ENCODE data around the gene SCYGR7. TPM values are rescaled to one million over a fixed set of nuclear protein-coding genes. Genes with fewer than 3 reads are reported as not detected.

SCYGR7 gene, protein sequence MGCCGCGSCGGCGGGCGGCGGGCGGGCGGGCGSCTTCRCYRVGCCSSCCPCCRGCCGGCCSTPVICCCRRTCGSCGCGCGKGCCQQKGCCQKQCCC
- total RNA-seq (not detected), polyA plus RNA-seq (not detected)

DNA sequence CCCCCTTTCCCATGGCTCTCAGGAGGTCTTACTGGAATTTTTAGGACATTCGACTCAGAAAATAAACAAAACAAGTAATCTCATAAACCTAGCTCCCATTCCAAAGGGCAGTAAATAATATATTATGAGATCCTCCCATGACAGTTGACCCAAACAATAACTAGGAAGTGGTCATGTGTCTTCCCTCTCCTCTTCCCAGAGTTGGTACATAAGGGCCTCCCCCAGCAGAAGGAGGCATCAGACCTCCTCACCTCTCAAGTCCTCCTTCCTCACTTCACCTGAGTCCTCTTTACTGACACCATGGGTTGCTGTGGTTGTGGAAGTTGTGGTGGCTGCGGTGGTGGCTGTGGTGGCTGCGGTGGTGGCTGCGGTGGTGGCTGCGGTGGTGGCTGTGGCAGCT lies at the start of gene SCYGR7:
TSS of gene SCYGR7 (plus strand) at position 301 of the 400 bp plus-strand sequence. CDS start at position 301, 0 bp downstream.
- Histone ChIP-seq H3K4me3 (ENCODE audit: low read depth, low read length) (no peak within 1 kb of the TSS), H3K27ac (ENCODE audit: low read depth) (no peak within 1 kb of the TSS), H3K36me3 (ENCODE audit: insufficient read depth) (no peaks in the 10 kb centered on the region)

DNA sequence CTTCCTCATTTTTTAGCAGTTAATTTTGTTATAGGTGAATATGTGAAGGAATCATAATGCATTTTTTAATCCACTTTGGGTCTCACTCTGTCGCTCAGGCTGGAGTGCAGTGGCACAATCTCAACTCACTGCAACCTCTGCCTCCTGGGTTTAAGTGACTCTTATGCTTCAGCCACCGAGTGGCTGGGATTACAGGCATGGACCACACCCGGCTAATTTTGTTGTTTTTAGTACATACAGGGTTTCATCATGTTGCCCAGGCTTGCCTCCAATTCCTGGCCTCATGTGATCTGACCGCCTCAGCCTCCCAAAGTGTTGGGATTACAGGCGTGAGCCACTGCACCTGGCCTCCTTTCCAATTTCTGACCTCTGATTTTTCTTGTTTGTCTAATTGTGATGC lies 43.9 kb upstream of the SCYGR7 start:
- DNase-seq (ENCODE audit: extremely low spot score), result no peak
- H3K4me1 ChIP-seq (ENCODE audit: insufficient read depth), result no peaks in the 10 kb centered on the region
- H3K36me3 ChIP-seq (ENCODE audit: insufficient read depth), result no peaks in the 10 kb centered on the region
- H3K27ac ChIP-seq (ENCODE audit: low read depth), result no peak overlapping the region
- no peak overlapping the region for H3K4me3 ChIP-seq (ENCODE audit: low read depth, low read length)
- 78% methylated on average over 5 of the region's 5 CpGs for WGBS

More for the DNA sequence above, at the start of gene SCYGR7:
- 85% methylated on average over 5 of the region's 5 CpGs for WGBS
- DNase-seq (ENCODE audit: extremely low spot score), result no peak
- H3K4me1 ChIP-seq (ENCODE audit: insufficient read depth), result no peaks in the 10 kb centered on the region

DNA sequence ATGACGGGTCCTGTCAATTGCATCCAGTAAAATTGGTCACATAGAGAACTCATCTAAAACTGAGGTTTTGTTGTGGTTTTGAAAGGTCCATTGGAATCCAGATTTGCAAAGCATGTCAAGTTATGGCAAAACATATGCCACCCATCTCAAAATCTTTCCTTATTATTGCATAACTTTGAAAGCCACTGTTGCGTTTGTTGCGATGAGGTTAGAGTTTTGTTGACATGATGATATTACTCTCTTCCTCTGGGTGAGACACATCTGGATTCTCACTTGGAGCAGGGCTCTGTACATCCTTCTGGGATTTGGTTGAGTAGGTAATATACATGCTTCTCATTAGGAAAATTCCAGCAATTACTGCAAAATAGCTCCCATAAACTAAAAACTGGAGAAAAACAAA lies 40.9 kb upstream of the SCYGR7 start:
- DNase-seq (ENCODE audit: extremely low spot score), result no peak
- WGBS, result 76% methylated on average over 3 of the region's 3 CpGs
- Histone ChIP-seq H3K36me3 (ENCODE audit: insufficient read depth) (no peaks in the 10 kb centered on the region), H3K4me1 (ENCODE audit: insufficient read depth) (no peaks in the 10 kb centered on the region), H3K27ac (ENCODE audit: low read depth) (no peak overlapping the region), H3K4me3 (ENCODE audit: low read depth, low read length) (no peak overlapping the region)

- DNase-seq (ENCODE audit: extremely low spot score), result no peak
- 47% methylated on average over 2 of the region's 2 CpGs for WGBS
Observed at GRCh38 chr2:227696990-227697679, 31.0 kb upstream of the SCYGR7 start.

GRCh38 chr2:227701556-227701955 lies 26.6 kb upstream of the SCYGR7 start:
- 55% methylated on average over 3 of the region's 3 CpGs for WGBS
- DNase-seq (ENCODE audit: extremely low spot score), result no peak
- no peak overlapping the region for H3K4me3 ChIP-seq (ENCODE audit: low read depth, low read length)
- H3K4me1 ChIP-seq (ENCODE audit: insufficient read depth), result no peaks in the 10 kb centered on the region
- no peak overlapping the region for H3K27ac ChIP-seq (ENCODE audit: low read depth)
- H3K36me3 ChIP-seq (ENCODE audit: insufficient read depth), result peaks cover 2% of the 10 kb centered on the region

More at GRCh38 chr2:227696990-227697679, 31.0 kb upstream of the SCYGR7 start:
- no peaks in the 10 kb centered on the region for H3K4me1 ChIP-seq (ENCODE audit: insufficient read depth)
- no peak overlapping the region for H3K27ac ChIP-seq (ENCODE audit: low read depth)
- H3K36me3 ChIP-seq (ENCODE audit: insufficient read depth), result no peaks in the 10 kb centered on the region
- no peak overlapping the region for H3K4me3 ChIP-seq (ENCODE audit: low read depth, low read length)

DNA sequence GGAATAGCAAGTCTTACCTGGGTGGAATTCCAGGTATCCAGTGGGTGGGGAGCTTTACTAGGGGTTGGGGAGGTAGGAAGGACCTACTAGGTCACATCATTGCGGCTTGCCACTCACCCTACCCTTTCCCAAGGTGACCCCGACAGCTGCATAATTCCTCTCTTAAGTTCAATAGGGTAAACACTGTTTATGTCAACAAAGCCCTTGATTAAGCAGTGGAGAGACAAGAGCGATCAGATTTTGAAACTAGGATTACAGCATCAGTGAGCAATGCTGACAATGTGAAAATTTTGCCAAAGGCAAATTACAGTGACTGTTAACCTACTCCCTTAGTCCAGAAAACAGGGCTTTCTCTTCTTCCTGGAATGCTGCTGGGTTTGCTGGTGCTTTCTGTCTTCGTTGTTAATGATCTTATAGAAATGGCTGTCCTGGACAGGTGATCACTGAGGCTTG lies 24.8 kb upstream of the SCYGR7 start:
- no peaks in the 10 kb centered on the region for H3K4me1 ChIP-seq (ENCODE audit: insufficient read depth)
- peaks cover 2% of the 10 kb centered on the region for H3K36me3 ChIP-seq (ENCODE audit: insufficient read depth)
- H3K4me3 ChIP-seq (ENCODE audit: low read depth, low read length), result no peak overlapping the region
- 46% methylated on average over 4 of the region's 4 CpGs for WGBS
- no peak for DNase-seq (ENCODE audit: extremely low spot score)
- H3K27ac ChIP-seq (ENCODE audit: low read depth), result no peak overlapping the region

DNA sequence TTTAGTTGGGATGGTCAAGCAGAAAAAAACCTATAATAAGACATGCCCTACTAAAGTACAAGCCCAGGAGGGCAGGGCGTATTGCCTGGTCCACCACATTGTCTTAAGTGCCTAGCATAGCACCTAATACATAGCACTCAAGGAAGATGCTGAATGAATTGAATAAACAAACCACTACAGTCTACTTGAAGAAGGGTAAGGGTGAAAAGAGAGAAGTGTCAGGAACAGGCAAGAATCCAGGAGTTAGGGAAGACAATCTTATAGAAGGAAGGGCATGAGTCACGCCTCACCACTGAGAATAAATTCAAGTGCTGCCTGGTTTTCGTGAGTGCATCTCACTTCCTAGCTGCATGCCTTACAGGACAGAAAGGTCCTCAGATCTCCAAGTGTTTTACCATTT lies 24.2 kb upstream of the SCYGR7 start:
- DNase-seq (ENCODE audit: extremely low spot score), result no peak

DNA sequence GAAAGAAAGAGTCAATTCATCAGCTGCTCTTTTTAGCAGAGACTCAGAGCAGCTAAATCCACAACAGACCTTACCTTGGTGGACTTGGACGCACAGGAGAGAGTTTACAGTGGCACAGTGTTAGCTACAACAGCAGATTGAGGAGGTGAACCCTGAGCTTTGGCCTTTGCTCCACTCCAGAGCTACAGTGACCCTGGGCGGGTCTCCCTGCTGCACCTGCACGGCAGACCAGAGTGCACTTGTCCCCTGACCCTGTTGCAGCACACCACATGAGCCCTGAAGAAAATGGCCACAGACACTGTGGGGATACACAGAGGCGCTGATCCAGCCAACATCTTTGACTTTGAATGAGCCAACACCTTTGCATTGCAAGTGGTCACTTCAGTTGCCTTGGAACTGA lies 21.3 kb upstream of the SCYGR7 start:
- no peaks in the 10 kb centered on the region for H3K4me1 ChIP-seq (ENCODE audit: insufficient read depth)
- peaks cover 2% of the 10 kb centered on the region for H3K36me3 ChIP-seq (ENCODE audit: insufficient read depth)
- DNase-seq (ENCODE audit: extremely low spot score), result no peak
- 89% methylated on average over 4 of the region's 4 CpGs for WGBS
- no peak overlapping the region for H3K4me3 ChIP-seq (ENCODE audit: low read depth, low read length)
- H3K27ac ChIP-seq (ENCODE audit: low read depth), result no peak overlapping the region

More for the DNA sequence above, 24.2 kb upstream of the SCYGR7 start:
- Histone ChIP-seq H3K27ac (ENCODE audit: low read depth) (no peak overlapping the region), H3K36me3 (ENCODE audit: insufficient read depth) (peaks cover 2% of the 10 kb centered on the region), H3K4me1 (ENCODE audit: insufficient read depth) (no peaks in the 10 kb centered on the region), H3K4me3 (ENCODE audit: low read depth, low read length) (no peak overlapping the region)
- WGBS, result 79% methylated on average over 3 of the region's 3 CpGs

- no peak for DNase-seq (ENCODE audit: extremely low spot score)
- Histone ChIP-seq H3K4me3 (ENCODE audit: low read depth, low read length) (no peak overlapping the region), H3K4me1 (ENCODE audit: insufficient read depth) (no peaks in the 10 kb centered on the region), H3K36me3 (ENCODE audit: insufficient read depth) (peaks cover 2% of the 10 kb centered on the region), H3K27ac (ENCODE audit: low read depth) (no peak overlapping the region)
- WGBS, result 88% methylated on average over 6 of the region's 6 CpGs
Observed at GRCh38 chr2:227707390-227707789, 20.7 kb upstream of the SCYGR7 start.

DNA sequence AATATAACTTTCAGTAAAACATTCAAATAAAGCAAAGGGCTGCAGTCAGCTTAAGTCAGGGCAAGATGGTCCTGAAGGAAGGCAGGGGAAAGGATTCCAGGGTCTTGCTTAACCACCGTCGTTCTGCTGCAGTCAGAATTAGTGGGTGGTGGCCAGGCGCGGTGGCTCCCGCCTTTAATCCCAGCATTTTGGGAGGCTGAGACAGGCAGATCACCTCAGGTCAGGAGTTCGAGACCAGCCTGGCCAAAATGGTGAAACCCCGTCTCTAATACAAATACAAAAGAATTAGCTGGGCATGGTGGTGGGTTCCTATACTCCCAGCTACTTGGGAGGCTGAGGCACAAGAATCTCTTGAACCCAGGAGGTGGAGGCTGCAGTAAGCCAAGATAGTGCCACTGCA lies 17.1 kb upstream of the SCYGR7 start:
- Histone ChIP-seq H3K4me3 (ENCODE audit: low read depth, low read length) (no peak overlapping the region), H3K4me1 (ENCODE audit: insufficient read depth) (no peaks in the 10 kb centered on the region), H3K27ac (ENCODE audit: low read depth) (no peak overlapping the region), H3K36me3 (ENCODE audit: insufficient read depth) (no peaks in the 10 kb centered on the region)
- WGBS, result 92% methylated on average over 7 of the region's 7 CpGs
- no peak for DNase-seq (ENCODE audit: extremely low spot score)

DNA sequence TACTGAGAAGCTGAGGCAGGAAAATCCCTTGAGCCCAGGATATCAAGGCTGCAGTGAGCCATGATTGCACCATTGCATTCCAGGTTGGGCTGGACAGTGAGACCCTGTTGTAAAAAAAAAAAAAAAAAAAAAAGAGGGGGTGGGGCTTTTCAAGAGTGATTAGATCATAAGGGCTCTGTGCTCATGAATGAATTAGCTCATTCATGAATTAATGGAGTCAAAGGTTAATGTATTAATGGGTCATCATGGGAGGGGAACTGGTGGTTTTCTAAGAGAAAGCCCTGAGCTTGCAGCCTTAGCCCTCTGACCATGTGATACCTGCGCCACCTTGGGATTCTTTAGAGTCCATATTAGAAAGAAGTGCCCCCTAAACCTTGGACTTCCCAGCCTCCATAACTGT lies 14.8 kb upstream of the SCYGR7 start:
- Histone ChIP-seq H3K36me3 (ENCODE audit: insufficient read depth) (no peaks in the 10 kb centered on the region), H3K4me3 (ENCODE audit: low read depth, low read length) (no peak overlapping the region), H3K27ac (ENCODE audit: low read depth) (no peak overlapping the region), H3K4me1 (ENCODE audit: insufficient read depth) (no peaks in the 10 kb centered on the region)
- DNase-seq (ENCODE audit: extremely low spot score), result no peak
- 98% methylated on average over 1 of the region's 1 CpG for WGBS

DNA sequence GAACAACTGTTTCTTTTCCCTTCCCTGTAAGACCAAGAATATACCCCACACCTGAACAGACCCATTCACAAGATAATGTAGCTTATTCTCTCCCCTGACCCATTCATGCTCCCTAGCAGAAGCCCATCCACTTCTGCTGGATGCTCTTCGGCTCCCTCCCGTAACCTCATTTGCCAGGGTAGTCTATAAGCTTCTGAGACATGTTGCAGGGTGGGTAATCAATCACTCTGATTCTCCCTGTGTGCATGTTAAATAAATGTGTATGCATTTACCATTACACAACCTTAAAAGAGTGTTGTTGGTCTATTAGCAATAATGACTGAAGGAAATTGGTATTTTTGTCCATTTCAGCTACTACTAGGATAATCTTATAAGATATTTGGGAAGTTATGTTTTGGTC lies 11.6 kb upstream of the SCYGR7 start:
- H3K27ac ChIP-seq (ENCODE audit: low read depth), result no peak overlapping the region
- no peaks in the 10 kb centered on the region for H3K36me3 ChIP-seq (ENCODE audit: insufficient read depth)
- H3K4me3 ChIP-seq (ENCODE audit: low read depth, low read length), result no peak overlapping the region
- DNase-seq (ENCODE audit: extremely low spot score), result no peak
- no peaks in the 10 kb centered on the region for H3K4me1 ChIP-seq (ENCODE audit: insufficient read depth)
- WGBS, result 97% methylated on average over 2 of the region's 2 CpGs

GRCh38 chr2:227717687-227718567 lies 10.2 kb upstream of the SCYGR7 start, which contains the start of gene SLC19A3:
Gene SLC19A3, minus strand, starts transcription at chr2:227718028. Its CDS starts 15,710 bp downstream, at chr2:227702318.
- Histone ChIP-seq H3K27ac (ENCODE audit: low read depth) (no peak within 1 kb of the TSS), H3K4me3 (ENCODE audit: low read depth, low read length) (peak within 1 kb of the TSS; percentile 34), H3K4me1 (ENCODE audit: insufficient read depth) (no peaks in the 10 kb centered on the region), H3K36me3 (ENCODE audit: insufficient read depth) (no peaks in the 10 kb centered on the region)
- 2% methylated on average over 35 of the region's 35 CpGs for WGBS
- DNase-seq (ENCODE audit: extremely low spot score), result peak; percentile 58

Measured in urinary bladder (tissue), 4 donors.